ENCODE data around the gene RTN4R.

RTN4R gene

DNA sequence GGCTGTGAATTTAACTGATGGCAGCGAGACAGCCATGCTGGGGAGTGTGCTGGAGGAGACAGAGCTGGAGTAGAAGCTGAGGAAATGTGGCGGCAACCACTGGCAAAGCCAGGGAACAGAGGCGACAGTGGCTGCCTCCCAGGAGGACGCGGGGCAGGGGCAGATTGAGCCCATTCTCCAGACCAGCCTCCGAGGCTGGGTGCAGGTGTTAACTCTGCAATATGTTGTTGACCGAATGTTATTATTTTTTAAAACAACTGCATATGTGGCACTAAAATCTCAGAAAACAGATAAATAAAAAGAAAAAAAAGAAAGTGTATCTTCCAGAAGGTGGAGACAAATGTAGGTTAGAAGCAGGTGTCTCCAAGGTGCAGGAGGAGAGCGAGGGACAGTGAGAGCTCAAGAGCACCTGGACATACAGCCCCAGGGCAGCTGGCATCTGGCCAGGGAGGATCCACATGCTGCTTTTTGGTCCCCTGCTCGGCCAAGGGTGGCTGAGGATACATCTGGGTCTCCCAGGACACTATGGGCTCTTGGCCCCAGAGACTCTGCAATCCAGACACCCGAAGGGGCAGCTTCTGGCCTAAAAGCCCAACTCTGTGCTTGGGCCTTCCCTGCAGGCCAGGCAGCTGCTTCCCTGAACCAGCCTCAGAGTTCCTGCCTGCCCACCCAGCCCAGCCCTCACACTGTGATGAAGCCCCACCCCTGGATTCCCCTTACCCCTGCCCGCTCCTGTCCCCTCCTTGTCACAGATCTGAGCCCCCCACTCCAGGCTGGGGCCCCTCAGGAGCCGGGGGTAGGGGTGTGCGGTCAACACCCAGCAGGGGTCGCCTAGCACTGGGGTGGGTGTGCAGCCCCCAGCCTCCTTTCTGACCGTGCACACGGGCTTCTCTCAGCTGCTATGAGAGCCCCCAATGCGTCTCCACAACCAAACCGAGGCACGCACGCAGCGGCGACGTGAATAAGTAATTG is 12.9 kb downstream of the RTN4R start:
- no peak for DNase-seq

- DNase-seq: no peak
These were observed 15.0 kb downstream of the RTN4R start for GRCh38 chr22:20253161-20253560.

DNA sequence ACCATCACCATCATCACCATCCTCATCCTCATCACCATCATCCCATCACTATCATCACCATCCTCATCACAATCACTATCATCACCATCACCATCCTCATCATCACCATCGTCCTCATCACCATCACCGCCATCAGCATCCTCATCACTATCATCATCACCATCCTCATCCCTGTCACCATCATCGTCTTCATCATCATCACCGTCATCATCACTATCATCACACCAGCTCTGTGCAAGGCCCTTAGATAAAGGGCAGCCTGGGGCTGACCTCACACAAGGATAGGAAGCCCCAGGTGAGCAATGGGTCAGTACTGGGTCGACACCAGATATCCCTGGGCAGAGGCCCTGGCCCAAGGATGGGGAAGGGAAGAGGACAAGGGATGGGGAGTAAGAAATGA is 16.1 kb downstream of the RTN4R start:
- no peak for DNase-seq

DNA sequence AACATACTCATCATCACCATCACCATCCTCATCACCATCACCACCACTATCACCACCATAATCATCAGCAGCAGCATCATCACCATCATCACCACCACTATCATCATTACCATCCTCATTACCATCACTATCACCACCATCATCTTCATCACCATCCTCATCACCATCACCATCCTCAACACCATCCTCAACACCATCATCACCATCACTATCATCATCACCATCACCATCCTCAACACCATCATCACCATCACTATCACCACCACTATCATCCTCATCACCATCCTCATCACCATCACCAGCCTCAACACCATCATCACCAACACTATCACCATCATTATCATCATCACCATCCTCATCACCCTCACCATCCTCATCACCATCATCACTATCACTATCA is 16.6 kb downstream of the RTN4R start:
- no peak for DNase-seq

- DNase-seq: no peak
These were observed 18.2 kb downstream of the RTN4R start for GRCh38 chr22:20249797-20250354.

DNA sequence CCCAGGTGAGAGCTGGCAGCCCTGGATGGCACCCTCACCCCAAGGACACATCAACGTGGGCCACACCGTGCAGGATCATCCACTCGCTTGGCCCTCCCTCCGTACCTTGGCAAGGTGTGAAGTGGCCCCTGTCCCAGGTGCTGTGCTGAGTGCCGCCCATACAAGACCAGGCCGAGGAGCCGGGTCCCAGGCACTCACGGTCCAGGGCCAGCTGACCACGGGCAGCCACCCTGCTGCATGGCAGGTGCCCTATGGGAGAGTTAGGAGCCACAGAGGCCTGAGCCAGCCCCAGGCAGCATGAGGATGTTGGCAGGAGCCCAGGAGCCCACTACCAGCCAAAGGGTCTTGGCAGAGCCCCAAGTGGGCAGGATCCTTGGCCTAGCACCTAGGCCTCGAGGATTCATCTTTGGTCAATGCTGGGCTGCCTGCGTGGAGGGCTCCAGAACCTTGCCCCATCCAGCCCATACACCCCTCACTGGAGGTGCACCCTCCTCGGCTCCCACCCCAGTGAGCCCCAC is 19.6 kb downstream of the RTN4R start:
- no peak for DNase-seq

DNA sequence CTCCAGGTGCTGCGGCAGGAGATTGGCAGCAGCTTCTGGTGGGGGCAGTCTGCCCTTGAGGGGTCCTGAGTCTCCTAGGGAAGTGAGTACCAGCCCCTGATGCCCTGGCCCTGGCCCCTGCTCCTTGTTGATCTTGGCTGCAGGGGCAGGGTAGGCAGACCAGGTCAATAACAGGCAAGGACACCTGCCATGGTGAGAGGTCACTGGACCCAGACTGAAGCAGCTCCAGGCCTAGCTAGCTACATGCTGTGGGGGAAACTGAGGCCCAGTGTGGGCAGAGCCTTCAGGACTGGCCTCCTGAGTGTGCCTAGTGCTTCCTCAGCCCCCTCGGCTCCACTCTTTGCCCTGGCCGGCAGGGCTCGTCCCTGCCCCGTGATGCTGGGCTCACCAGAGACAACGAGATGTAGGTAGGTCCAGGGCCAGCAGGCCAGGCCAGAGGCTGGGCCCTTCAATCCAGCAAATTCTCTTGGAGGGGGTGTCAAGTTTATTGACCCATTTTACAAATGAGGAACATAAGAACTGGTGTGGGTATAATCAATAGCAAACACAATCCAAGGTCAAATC is 20.4 kb downstream of the RTN4R start:
- no peak for DNase-seq

- DNase-seq: no peak
These were observed 21.1 kb downstream of the RTN4R start for GRCh38 chr22:20247010-20247505.

DNA sequence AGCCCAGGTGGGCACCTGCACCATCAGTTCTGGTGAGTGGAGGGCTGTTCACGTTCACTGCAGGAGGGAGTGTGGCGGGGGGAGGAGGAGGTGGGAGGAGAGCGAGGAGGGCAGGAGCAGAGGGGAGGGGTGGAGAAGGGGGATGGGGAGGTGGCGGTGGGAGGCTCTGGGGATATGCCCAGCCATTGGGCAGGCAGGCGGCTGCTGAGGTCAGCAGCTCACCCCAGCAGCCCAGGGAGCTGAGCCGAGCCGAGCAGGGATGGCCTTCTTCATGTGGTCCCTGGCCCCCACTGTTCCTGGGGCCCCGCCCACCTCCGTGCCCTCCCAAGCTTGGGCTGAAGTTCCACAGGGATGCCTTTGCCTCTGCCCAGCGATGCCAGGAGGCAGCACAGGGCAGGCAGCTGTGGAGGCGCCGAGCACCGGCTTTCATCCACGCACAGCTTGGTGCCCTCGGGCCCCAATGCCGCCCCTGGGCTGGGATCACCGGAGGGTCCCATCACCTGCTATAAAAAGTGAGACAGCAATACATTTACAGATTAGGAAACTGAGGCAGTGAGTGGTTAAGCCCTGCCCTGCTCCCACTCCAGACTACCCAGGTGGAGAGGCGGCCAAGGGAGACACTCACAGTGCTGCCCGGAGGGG is 21.6 kb downstream of the RTN4R start:
- DNase-seq: no peak

- no peak for DNase-seq
These were observed 22.3 kb downstream of the RTN4R start for GRCh38 chr22:20245577-20246367.

GRCh38 chr22:20244691-20245576 is 23.2 kb downstream of the RTN4R start:
- DNase-seq: peak; percentile 66

DNA sequence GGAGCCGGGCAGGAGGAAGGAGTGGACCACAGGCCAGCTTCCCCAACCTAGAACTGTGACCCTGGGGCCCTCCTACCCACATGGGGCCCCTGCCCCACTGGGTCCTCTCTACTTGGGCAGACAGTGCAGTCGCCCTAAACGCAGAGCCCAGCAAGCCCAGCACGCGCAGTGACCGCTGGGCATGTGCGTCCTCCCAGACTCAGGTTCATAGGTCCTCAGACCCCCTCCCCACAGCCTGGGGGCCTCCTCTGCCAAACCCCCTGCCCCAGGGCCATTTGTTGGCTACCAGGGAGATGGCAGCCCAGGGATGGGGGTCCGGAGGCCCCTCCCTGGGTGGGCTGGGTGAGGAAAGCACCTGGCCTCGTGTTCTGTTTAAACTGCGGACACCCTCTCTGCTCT is 23.9 kb downstream of the RTN4R start:
- DNase-seq: no peak

DNA sequence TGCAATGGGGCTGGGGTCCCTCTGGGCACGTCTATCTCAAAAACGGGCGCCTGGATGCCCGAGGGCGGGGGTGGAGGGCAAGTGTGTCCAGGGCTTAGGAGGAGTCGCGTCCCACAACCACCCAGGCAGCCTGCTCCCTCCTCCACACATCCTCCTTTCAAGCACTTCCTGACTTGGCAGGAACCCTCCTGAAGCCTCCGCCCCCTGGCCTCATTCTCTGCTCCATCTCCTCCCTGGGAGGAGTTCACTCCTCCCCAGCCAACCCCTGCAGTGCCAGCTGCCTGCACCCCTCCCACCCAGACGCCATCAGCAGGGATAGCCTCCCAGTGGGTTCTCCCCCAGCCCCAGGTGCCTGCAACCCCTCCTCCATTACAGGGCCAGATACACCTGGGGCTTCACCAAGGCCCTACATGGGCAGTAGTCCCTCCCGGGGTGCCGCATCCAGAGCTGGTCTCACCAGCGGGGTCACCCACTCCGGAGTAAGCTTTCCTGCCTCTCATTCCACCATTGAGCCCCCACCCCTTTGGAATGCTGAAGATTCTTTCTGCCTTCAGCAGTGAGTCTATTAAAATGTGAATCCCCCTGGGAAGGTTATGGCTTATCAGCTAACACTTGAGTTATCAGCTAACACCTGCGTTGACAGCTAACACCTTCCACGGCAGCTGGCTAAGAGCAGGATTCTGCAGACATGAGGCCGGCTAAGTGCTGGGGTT is 24.4 kb downstream of the RTN4R start:
- DNase-seq: peak; percentile 59

DNA sequence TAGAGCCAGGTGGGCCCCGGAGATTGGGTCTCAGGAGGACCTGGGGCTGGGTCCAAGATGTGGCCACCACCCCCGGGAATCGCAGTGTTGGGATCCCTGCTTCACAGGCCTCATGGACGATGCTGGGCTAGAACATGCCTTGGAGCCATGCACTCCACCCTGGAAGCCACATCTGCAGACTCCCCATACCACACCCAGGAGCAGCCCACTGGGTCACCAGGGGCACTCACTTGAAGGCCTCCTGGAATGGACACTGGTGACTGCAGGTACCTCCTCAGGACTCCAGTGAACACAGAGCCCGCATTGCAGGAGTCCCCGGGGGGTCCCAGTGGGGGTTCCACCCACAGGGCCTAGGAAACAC is 25.0 kb downstream of the RTN4R start:
- DNase-seq: no peak

DNA sequence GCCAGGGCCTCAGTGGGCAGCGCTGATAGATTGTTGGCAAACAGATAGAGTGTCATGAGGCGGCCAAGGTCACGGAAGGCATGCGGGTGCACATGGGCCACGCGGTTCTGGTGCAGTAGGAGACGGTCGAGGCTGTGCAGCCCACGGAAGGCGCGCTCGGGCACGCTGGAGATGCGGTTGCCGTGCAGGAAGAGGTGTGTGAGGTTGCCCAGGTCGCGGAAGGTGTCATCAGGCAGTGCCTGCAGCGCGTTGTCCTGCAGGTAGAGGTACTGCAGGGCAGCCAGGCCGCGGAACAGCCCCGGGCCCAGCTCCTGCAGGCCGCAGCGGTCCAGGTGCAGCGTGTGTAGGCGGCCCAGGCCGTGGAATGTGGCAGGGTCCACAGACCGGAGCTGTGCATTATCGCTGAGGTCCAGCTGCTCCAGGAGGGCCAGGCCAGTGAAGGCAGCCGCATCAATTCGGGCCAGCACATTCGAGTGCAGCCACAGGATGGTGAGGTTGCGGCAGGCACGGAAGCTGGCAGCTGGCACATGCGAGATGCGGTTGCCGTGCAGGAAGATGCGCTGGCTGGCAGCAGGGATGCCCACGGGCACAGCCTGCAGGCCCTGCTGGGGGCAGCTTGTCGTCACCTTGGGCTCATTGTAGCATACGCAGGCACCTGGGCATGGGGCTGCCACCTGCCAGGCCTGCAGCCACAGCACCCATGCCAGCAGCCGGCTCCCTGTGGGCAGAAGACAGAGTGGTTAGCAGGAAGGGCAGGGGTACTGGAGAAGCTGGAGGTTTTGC is 25.5 kb downstream of the RTN4R start:
- peak; percentile 27 for DNase-seq

- DNase-seq: peak; percentile 2
These were observed 26.3 kb downstream of the RTN4R start for GRCh38 chr22:20241579-20242392.

GRCh38 chr22:20240900-20241299 is 27.2 kb downstream of the RTN4R start:
- DNase-seq: no peak

- no peak for DNase-seq
These were observed 27.7 kb downstream of the RTN4R start for GRCh38 chr22:20240447-20240764.

Data from CD4-positive, alpha-beta T cell treated with Interleukin-21 for 1 hour (primary cell).